Measurements from ENCODE around the gene GREB1. TPM values are rescaled to one million over a fixed set of nuclear protein-coding genes. Genes with fewer than 3 reads are reported as not detected.

The GREB1 gene
- total RNA-seq, 1 experiment from 2014 or later = 0.62 TPM

- H3K4me1 ChIP-seq (ENCODE audit: insufficient read depth, low read length) = no peaks in the 10 kb centered on the region
- H3K9me2 ChIP-seq (replicated peaks; ENCODE audit: low read length) = no peaks in the 10 kb centered on the region
- no peaks in the 10 kb centered on the region for H3F3A ChIP-seq (ENCODE audit: low read length, unreplicated experiment)
- intact Hi-C loops (cut with micrococcal nuclease) = no loop called here
- no peak overlapping the region for H3K27ac ChIP-seq (ENCODE audit: low read length)
- H3K79me2 ChIP-seq (ENCODE audit: low read length) = no peaks in the 10 kb centered on the region
- H3K36me3 ChIP-seq (ENCODE audit: low read depth, low read length) = no peaks in the 10 kb centered on the region
- no peaks in the 10 kb centered on the region for H4K20me1 ChIP-seq (ENCODE audit: low read length)
- no peaks in the 10 kb centered on the region for H3K9me3 ChIP-seq (ENCODE audit: low read length)
- H3K9ac ChIP-seq (ENCODE audit: low read length) = no peak overlapping the region
- ChIA-PET POLR2A (ENCODE audit: unreplicated experiment) (no interaction called here), CTCF (no interaction called here)
- 0 out of 2 replicates have a peak, but pooled peaks cover 7% of the 10 kb centered on the region for H3K27me3 ChIP-seq (ENCODE audit: low read length)
- ATAC-seq (no peak), DNase-seq (no peak)
- H3K4me2 ChIP-seq (ENCODE audit: low read length) = no peak overlapping the region
- no peak overlapping the region for H2AFZ ChIP-seq (ENCODE audit: low read length)
- no TSS peak for BruUV-seq (replicated peaks)
- no peak overlapping the region for H3K4me3 ChIP-seq (ENCODE audit: low read length)
- TF ChIP-seq EZH2phosphoT487 (IDR thresholded peaks at IDR 0.05; ENCODE audit: borderline replicate concordance, low read length) = no peak
Observed at GRCh38 chr2:11616851-11617415, 83.1 kb downstream of the GREB1 start.

DNA sequence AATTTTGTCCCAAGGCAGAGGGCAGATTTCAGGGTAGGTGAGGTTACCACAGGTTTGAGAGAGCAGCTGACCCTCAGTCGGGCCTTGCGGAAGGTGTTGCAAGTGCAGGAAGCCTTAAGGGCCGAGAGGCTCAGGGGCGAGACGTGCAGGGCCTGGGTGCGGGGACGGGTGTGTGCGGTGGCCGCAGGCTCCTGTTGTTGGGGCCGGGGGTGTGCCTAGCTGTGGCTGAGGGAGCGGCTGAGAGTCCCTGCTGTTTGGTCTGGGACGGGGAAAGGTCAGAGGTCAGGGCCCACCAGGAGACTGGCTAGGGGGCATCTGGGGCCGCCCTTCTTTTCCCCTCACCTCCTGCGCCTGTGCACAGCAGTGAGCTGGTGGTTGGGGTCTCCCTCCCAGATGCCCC is 83.7 kb downstream of the GREB1 start:
- no peaks in the 10 kb centered on the region for H3K36me3 ChIP-seq (ENCODE audit: low read depth, low read length)
- no peaks in the 10 kb centered on the region for H3K79me2 ChIP-seq (ENCODE audit: low read length)
- ChIA-PET CTCF (no interaction called here), POLR2A (ENCODE audit: unreplicated experiment) (no interaction called here)
- H4K20me1 ChIP-seq (ENCODE audit: low read length) = no peaks in the 10 kb centered on the region
- no peaks in the 10 kb centered on the region for H3K9me2 ChIP-seq (replicated peaks; ENCODE audit: low read length)
- H3K27ac ChIP-seq (ENCODE audit: low read length) = no peak overlapping the region
- intact Hi-C loops (cut with micrococcal nuclease) = no loop called here
- H3K4me1 ChIP-seq (ENCODE audit: insufficient read depth, low read length) = no peaks in the 10 kb centered on the region
- H2AFZ ChIP-seq (ENCODE audit: low read length) = no peak overlapping the region
- no peak for ATAC-seq
- no peak overlapping the region for H3K9ac ChIP-seq (ENCODE audit: low read length)
- 0 out of 2 replicates have a peak, but pooled peaks cover 7% of the 10 kb centered on the region for H3K27me3 ChIP-seq (ENCODE audit: low read length)
- no peak overlapping the region for H3K4me2 ChIP-seq (ENCODE audit: low read length)
- no peaks in the 10 kb centered on the region for H3K9me3 ChIP-seq (ENCODE audit: low read length)
- H3K4me3 ChIP-seq (ENCODE audit: low read length) = no peak overlapping the region
- no peak for DNase-seq
- no peaks in the 10 kb centered on the region for H3F3A ChIP-seq (ENCODE audit: low read length, unreplicated experiment)
- TF ChIP-seq CTCF (conservative IDR thresholded peaks at IDR 0.05; ENCODE audit: low read depth, low read length) = no peak
- TF ChIP-seq EZH2phosphoT487 (IDR thresholded peaks at IDR 0.05; ENCODE audit: borderline replicate concordance, low read length) = no peak
- TF ChIP-seq EZH2 (IDR thresholded peaks at IDR 0.05; ENCODE audit: low read length, unreplicated experiment) = no peak
- BruUV-seq (replicated peaks) = no TSS peak

- Histone ChIP-seq H3K4me2 (ENCODE audit: low read length) (no peak overlapping the region), H3F3A (ENCODE audit: low read length, unreplicated experiment) (no peaks in the 10 kb centered on the region), H3K4me3 (ENCODE audit: low read length) (no peak overlapping the region), H3K9me3 (ENCODE audit: low read length) (no peaks in the 10 kb centered on the region), H3K9ac (ENCODE audit: low read length) (no peak overlapping the region), H3K27me3 (ENCODE audit: low read length) (0 out of 2 replicates have a peak, but pooled peaks cover 7% of the 10 kb centered on the region), H3K9me2 (replicated peaks; ENCODE audit: low read length) (no peaks in the 10 kb centered on the region), H3K36me3 (ENCODE audit: low read depth, low read length) (no peaks in the 10 kb centered on the region), H3K4me1 (ENCODE audit: insufficient read depth, low read length) (no peaks in the 10 kb centered on the region), H3K79me2 (ENCODE audit: low read length) (no peaks in the 10 kb centered on the region), H4K20me1 (ENCODE audit: low read length) (no peaks in the 10 kb centered on the region), H3K27ac (ENCODE audit: low read length) (no peak overlapping the region), H2AFZ (ENCODE audit: low read length) (no peak overlapping the region)
- ChIA-PET POLR2A (ENCODE audit: unreplicated experiment) (no interaction called here), CTCF (no interaction called here)
- no TSS peak for BruUV-seq (replicated peaks)
- no peak for DNase-seq
- no peak for TF ChIP-seq EZH2 (IDR thresholded peaks at IDR 0.05; ENCODE audit: low read length, unreplicated experiment)
- no peak for TF ChIP-seq EZH2phosphoT487 (IDR thresholded peaks at IDR 0.05; ENCODE audit: borderline replicate concordance, low read length)
- TF ChIP-seq CTCF (conservative IDR thresholded peaks at IDR 0.05; ENCODE audit: low read depth, low read length) = no peak
- no peak for ATAC-seq
- intact Hi-C loops (cut with micrococcal nuclease) = no loop called here
Observed at GRCh38 chr2:11617984-11618707, 84.3 kb downstream of the GREB1 start.
